Measurements from ENCODE around the gene PIGB.
"Not testable (repeated sequence)": the region's sequence is repeated elsewhere in the genome, so short reads cannot be mapped to it uniquely, and the experiment has no call there.

The PIGB gene

DNA sequence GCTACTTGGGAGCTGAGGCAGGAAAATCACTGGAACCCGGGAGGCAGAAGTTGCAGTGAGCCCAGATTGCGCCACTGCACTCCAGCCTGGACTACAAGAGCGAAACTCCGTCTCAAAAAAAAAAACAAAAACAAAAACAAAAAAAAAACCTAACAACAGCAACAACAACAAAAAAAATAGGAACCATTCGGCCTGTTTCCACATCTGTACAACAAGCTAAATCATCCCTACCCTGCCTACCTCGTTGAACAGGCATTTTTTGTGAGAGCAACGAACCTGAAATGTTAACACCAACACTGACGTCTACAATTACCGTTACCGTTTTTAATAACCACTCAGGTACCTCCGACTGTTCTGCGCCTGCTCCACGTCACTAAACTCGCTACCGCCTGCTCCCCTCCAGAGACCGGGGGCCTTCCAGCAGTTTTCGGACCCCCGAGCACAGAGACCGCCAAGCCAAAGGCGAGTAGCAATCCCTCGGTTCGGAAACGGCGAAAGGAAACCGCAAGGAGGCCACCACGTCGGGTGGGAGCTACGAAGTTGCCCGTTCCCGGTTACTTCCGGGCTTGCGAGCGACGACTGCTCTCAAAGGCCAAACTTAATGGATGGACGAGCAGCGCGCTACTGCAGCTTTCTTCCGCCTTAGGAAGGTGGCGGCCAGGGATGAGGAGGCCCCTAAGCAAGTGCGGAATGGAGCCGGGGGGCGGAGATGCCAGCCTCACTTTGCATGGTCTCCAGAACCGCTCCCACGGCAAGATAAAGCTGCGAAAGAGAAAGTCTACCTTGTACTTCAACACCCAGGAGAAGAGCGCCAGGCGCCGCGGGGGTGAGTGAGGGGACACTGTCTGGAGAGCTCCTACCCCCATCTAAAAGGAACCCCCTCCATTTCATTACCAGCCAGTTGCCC lies at the start of gene PIGB, which contains the start of gene PIGBOS1:
TSS of gene PIGB (plus strand) at position 635 of the 907 bp plus-strand sequence. CDS start at position 664, 29 bp downstream.
TSS of gene PIGBOS1 (minus strand) at position 536 of the 907 bp plus-strand sequence. CDS start 1,331 bp downstream, outside the sequence.
- Histone ChIP-seq H3K4me3 (ENCODE audit: low read depth, low read length) (peak within 1 kb of the TSS; percentile 96), H3K27me3 (ENCODE audit: control insufficient read depth, insufficient read depth, low read length) (no peaks in the 10 kb centered on the region), H3K4me1 (ENCODE audit: control insufficient read depth, insufficient read depth, low read length) (no peaks in the 10 kb centered on the region)

DNA sequence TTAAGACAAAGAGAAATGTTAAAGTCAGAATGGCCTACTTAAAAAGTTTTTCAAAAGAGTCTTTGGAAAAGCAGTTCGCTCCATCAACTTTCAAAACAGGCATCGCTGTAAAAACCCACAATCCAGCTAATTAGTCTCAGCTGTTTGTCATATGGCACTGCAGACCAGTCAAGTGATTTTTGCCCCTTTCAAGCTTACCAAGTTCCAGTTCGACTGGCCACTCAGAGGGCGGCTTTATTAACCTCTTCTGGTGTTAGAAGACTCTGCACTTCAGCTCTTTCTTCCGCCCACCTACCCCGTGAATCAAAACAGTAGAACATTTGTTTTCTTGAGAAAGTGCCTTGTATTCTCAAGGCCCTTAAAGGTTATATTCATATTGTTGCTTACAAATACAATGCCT lies 48.7 kb upstream of the PIGB start:
- Histone ChIP-seq H3K27me3 (ENCODE audit: control insufficient read depth, insufficient read depth, low read length) (no peaks in the 10 kb centered on the region), H3K9ac (ENCODE audit: low read depth, low read length) (no peak overlapping the region), H3K4me1 (ENCODE audit: control insufficient read depth, insufficient read depth, low read length) (no peaks in the 10 kb centered on the region), H3K9me3 (ENCODE audit: control insufficient read depth, insufficient read depth, low read length) (no peaks in the 10 kb centered on the region), H3K4me3 (ENCODE audit: low read depth, low read length) (no peak overlapping the region), H3K36me3 (ENCODE audit: control insufficient read depth, insufficient read depth, low read length) (no peaks in the 10 kb centered on the region)

More for the DNA sequence above, at the start of gene PIGB, which contains the start of gene PIGBOS1:
- no peaks in the 10 kb centered on the region for H3K9me3 ChIP-seq (ENCODE audit: control insufficient read depth, insufficient read depth, low read length)
- peak within 1 kb of the TSS; percentile 96 for H3K9ac ChIP-seq (ENCODE audit: low read depth, low read length)
- no peaks in the 10 kb centered on the region for H3K36me3 ChIP-seq (ENCODE audit: control insufficient read depth, insufficient read depth, low read length)

DNA sequence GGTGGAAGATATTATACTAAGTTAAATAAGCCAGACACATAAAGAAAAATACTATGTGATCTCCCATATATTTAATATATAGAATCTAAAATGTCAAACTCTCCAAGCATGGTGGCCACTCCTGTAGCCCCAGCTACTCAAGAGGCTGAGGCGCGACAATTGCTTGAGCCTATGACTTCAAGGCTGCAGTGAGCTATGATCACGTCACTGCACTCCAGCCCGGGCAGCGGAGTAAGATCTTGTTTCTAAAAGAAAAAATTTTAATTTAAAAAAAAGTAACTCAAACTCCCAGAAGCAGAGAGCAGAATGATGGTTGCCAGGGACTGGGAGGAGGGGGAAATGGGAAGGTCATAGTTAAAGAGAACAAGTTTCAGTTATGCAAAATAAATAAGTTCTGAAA lies 42.7 kb upstream of the PIGB start:
- Histone ChIP-seq H3K4me3 (ENCODE audit: low read depth, low read length) (no peak overlapping the region), H3K27me3 (ENCODE audit: control insufficient read depth, insufficient read depth, low read length) (no peaks in the 10 kb centered on the region), H3K36me3 (ENCODE audit: control insufficient read depth, insufficient read depth, low read length) (no peaks in the 10 kb centered on the region), H3K9me3 (ENCODE audit: control insufficient read depth, insufficient read depth, low read length) (no peaks in the 10 kb centered on the region), H3K9ac (ENCODE audit: low read depth, low read length) (no peak overlapping the region), H3K4me1 (ENCODE audit: control insufficient read depth, insufficient read depth, low read length) (no peaks in the 10 kb centered on the region)

DNA sequence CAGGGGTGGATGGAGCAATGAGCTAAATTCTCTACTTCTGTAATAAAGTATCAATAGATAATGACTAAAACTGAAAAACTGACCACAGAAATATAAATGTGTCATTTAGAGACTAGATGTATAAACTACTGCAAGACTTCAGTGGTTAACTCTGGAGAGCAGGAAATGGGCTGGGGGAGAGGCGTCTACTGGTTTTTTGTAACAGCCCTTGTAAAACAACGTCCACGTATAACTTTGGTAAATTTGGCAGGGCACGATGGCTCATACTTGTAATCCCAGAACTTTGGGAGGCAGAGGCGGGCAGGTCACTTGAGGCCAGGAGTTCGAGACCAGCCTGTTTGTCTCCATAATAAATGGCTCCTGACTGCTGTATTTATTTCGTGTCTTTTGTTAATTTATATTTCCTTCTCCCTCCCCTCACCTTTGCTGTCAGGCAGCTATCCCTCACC lies 41.9 kb upstream of the PIGB start:
- H3K9ac ChIP-seq (ENCODE audit: low read depth, low read length): no peak overlapping the region
- no peaks in the 10 kb centered on the region for H3K4me1 ChIP-seq (ENCODE audit: control insufficient read depth, insufficient read depth, low read length)
- no peak overlapping the region for H3K4me3 ChIP-seq (ENCODE audit: low read depth, low read length)
- no peaks in the 10 kb centered on the region for H3K27me3 ChIP-seq (ENCODE audit: control insufficient read depth, insufficient read depth, low read length)
- H3K9me3 ChIP-seq (ENCODE audit: control insufficient read depth, insufficient read depth, low read length): no peaks in the 10 kb centered on the region
- no peaks in the 10 kb centered on the region for H3K36me3 ChIP-seq (ENCODE audit: control insufficient read depth, insufficient read depth, low read length)

DNA sequence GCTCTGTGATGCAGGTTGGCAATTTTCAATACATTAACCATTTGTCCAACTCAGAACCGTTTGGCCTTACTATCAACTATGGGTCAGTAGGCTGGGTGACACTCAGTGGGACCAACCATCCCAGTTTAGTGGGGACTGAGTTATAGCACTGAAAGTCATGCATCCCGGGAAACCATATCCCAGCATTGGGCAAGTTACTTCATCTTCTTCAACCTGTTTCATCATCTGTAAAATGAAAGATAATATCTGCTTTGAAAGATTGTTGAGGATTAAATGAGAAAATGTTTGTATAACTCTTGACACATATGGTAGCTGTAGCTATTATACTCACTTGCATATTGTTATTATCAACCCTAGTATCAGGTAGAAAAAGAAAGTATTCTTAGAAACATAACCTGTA lies 41.3 kb upstream of the PIGB start:
- H3K27me3 ChIP-seq (ENCODE audit: control insufficient read depth, insufficient read depth, low read length): no peaks in the 10 kb centered on the region
- no peaks in the 10 kb centered on the region for H3K4me1 ChIP-seq (ENCODE audit: control insufficient read depth, insufficient read depth, low read length)
- H3K9ac ChIP-seq (ENCODE audit: low read depth, low read length): no peak overlapping the region
- no peak overlapping the region for H3K4me3 ChIP-seq (ENCODE audit: low read depth, low read length)
- H3K9me3 ChIP-seq (ENCODE audit: control insufficient read depth, insufficient read depth, low read length): no peaks in the 10 kb centered on the region
- no peaks in the 10 kb centered on the region for H3K36me3 ChIP-seq (ENCODE audit: control insufficient read depth, insufficient read depth, low read length)

DNA sequence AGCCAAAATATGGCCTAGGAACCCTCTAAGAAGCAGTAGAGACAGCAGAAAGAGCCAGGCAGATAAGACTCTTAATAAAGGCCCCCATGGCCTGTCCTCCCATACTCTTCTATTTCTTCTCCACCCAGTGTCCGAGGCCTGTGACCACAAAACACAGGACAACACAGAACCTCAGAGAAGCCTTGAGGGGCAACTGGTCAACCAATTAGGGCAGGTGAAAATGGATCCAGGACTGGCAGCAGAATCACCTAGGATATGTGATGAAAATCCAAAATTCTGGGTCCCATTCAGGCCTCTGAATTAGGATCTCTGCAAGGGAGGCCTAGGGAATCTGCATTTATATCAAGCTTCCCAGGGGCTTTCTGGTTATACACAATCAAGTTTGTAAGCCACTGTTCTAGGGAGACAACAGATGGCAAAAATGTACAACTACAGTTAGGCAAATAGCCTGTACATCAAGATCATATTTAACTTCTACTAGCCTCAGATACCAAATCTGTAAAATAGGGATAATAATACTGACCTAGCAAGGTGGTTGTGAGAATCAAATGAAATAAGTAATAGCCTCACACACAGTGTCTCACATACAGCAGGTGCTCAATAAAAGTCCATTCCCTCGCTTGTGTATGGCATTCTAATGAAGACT lies 39.8 kb upstream of the PIGB start:
- no peak overlapping the region for H3K9ac ChIP-seq (ENCODE audit: low read depth, low read length)
- H3K4me3 ChIP-seq (ENCODE audit: low read depth, low read length): no peak overlapping the region
- no peaks in the 10 kb centered on the region for H3K9me3 ChIP-seq (ENCODE audit: control insufficient read depth, insufficient read depth, low read length)
- no peaks in the 10 kb centered on the region for H3K27me3 ChIP-seq (ENCODE audit: control insufficient read depth, insufficient read depth, low read length)
- no peaks in the 10 kb centered on the region for H3K4me1 ChIP-seq (ENCODE audit: control insufficient read depth, insufficient read depth, low read length)
- no peaks in the 10 kb centered on the region for H3K36me3 ChIP-seq (ENCODE audit: control insufficient read depth, insufficient read depth, low read length)

DNA sequence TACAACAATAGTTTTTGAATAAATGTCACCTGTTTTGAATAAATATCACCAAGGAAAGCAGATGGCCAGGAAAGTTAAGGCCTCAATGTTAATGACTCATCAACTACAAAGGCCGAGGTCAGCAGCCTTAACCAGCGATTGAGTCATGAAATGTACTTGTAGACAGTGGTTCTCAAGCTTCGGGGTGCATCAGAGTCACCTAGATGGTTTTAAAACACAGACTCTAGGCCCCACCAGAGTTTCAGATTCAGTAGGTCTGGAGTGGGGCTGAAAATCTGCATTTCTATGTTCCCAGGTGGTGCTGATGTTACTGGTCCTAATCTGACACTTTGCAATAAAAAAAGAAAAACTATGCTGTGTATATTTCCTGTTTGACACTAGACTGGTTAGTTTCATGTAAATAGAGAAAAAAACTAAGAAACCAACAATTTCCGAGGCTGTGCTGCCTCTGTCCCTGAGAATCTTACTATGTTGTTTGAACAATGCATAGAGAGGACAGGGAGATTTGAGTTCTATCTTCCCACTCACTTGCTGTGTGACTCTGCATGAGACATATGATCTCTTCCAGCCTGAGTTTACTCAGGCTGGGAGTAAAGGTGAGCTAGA lies 39.2 kb upstream of the PIGB start:
- Histone ChIP-seq H3K4me1 (ENCODE audit: control insufficient read depth, insufficient read depth, low read length) (no peaks in the 10 kb centered on the region), H3K4me3 (ENCODE audit: low read depth, low read length) (no peak overlapping the region), H3K27me3 (ENCODE audit: control insufficient read depth, insufficient read depth, low read length) (no peaks in the 10 kb centered on the region), H3K36me3 (ENCODE audit: control insufficient read depth, insufficient read depth, low read length) (no peaks in the 10 kb centered on the region), H3K9ac (ENCODE audit: low read depth, low read length) (no peak overlapping the region), H3K9me3 (ENCODE audit: control insufficient read depth, insufficient read depth, low read length) (no peaks in the 10 kb centered on the region)

DNA sequence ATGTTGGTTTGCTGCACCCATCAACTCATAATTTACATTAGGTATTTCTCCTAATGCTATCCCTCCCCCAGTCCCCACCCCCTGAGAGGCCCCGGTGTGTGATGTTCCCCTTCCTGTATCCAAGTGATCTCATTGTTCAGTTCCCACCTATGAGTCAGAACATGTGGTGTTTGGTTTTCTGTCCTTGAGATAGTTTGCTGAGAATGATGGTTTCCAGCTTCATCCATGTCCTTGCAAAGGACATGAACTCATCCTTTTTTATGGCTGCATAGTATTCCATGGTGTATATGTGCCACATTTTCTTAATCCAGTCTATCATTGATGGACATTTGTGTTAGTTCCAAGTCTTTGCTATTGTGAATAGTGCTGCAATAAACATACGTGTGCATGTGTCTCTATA lies 38.4 kb upstream of the PIGB start:
- H3K27me3 ChIP-seq (ENCODE audit: control insufficient read depth, insufficient read depth, low read length); H3K36me3 ChIP-seq (ENCODE audit: control insufficient read depth, insufficient read depth, low read length); H3K9ac ChIP-seq (ENCODE audit: low read depth, low read length); H3K4me1 ChIP-seq (ENCODE audit: control insufficient read depth, insufficient read depth, low read length); H3K4me3 ChIP-seq (ENCODE audit: low read depth, low read length); H3K9me3 ChIP-seq (ENCODE audit: control insufficient read depth, insufficient read depth, low read length): not testable (repeated sequence)

DNA sequence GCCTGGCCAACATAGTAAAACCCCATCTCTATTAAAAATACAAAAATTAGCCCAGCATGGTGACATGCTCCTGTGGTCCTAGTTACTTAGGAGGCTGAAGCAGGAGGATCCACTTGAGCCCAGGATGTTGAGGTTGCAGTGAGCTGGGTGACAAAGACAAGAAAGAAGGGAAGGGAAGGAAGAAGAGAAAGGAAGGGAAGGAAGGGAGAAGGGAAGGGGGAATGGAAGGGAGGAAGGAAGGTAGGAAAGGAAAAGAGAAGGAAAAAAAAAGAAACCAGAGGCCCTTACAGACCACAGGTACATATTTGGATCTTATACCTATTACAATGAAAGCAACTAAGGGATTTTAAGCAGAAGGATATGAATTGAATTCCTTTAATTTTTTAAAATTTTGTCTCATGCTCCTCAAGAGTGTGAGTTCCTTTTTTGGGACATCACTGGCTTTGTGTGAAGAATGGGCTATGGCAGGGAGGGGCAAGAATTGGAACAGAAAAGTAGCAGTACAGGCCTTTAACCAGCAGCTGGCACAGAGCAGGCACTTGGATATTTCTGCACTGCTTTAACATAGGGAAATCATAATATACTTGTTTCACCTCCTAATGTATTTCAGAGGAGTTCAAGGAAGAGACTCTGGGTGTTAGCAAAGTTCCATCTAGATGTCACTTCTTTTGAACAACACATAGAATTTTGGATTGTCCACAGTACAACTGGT lies 37.3 kb upstream of the PIGB start:
- Histone ChIP-seq H3K9ac (ENCODE audit: low read depth, low read length) (no peak overlapping the region), H3K36me3 (ENCODE audit: control insufficient read depth, insufficient read depth, low read length) (no peaks in the 10 kb centered on the region), H3K9me3 (ENCODE audit: control insufficient read depth, insufficient read depth, low read length) (no peaks in the 10 kb centered on the region), H3K4me1 (ENCODE audit: control insufficient read depth, insufficient read depth, low read length) (no peaks in the 10 kb centered on the region), H3K4me3 (ENCODE audit: low read depth, low read length) (no peak overlapping the region), H3K27me3 (ENCODE audit: control insufficient read depth, insufficient read depth, low read length) (no peaks in the 10 kb centered on the region)

DNA sequence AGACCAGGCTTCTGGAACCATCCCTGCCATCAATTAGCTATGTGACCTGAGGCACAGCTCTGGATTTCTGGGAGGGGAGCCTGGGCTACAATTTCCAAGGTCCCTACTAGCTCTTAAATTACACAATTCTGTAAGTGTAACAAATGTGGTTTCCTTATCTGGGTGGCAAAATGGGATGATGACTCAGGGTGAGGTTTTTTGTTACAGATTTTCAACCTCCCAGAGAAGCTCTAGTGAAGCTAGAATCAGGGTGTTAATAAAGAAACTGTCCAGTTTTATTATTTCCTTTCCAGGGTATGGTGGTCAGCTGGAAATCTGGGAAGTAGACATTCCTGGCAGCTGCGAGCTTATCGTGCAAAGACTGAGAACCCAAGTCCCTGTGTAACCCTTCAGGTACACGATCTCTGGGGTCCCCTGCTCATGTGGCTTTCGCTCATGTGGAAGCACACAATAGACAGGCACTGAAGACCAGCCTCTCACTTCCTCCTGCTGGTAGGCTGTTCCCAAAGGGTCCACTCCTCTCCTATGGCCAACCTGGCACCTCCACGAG lies 36.7 kb upstream of the PIGB start:
- no peaks in the 10 kb centered on the region for H3K27me3 ChIP-seq (ENCODE audit: control insufficient read depth, insufficient read depth, low read length)
- no peaks in the 10 kb centered on the region for H3K4me1 ChIP-seq (ENCODE audit: control insufficient read depth, insufficient read depth, low read length)
- H3K9me3 ChIP-seq (ENCODE audit: control insufficient read depth, insufficient read depth, low read length): no peaks in the 10 kb centered on the region
- no peak overlapping the region for H3K4me3 ChIP-seq (ENCODE audit: low read depth, low read length)
- H3K9ac ChIP-seq (ENCODE audit: low read depth, low read length): no peak overlapping the region
- no peaks in the 10 kb centered on the region for H3K36me3 ChIP-seq (ENCODE audit: control insufficient read depth, insufficient read depth, low read length)
